OCI-LY3 (cell line): ENCODE data around the gene GOSR2.

Source experiments
- EZH2phosphoT487 ChIP-seq: fragments of 200-600 bp; shearing (Covaris generic); IDR thresholded peaks from 2 replicates; pipeline ENCODE4 v1.6.1; 2018; ENCODE audit warnings: antibody characterized with exemption, mixed run types, low read depth
- TF ChIP-seq, protein P1 (sequence below): fragments of 200-600, 300-600 bp; sonication (generic); IDR thresholded peaks from 2 replicates; pipeline ENCODE4 v1.5.1; 2014; ENCODE audit warnings: antibody characterized with exemption, low read length, low read depth

DNA sequence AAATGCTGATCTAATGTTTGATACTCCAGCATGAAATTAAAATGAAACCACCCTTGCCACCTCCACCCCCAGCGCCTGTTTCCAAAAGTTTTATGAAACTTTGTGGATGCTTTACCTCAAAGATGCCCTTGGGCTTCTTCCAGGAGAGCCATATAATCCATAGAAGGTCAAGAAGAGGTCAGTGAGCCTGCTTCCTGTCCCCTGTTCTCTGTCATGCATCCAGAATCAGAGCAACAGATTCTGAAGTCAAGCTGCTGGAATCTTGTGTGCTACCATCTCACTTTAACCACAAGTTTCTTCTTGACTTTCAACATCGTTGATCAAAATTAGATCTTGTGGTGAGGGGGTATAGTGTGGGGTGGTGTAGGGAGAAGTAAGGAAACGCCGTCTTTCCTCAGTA is 8.6 kb downstream of the GOSR2 start:
- TF ChIP-seq, protein P1, sequence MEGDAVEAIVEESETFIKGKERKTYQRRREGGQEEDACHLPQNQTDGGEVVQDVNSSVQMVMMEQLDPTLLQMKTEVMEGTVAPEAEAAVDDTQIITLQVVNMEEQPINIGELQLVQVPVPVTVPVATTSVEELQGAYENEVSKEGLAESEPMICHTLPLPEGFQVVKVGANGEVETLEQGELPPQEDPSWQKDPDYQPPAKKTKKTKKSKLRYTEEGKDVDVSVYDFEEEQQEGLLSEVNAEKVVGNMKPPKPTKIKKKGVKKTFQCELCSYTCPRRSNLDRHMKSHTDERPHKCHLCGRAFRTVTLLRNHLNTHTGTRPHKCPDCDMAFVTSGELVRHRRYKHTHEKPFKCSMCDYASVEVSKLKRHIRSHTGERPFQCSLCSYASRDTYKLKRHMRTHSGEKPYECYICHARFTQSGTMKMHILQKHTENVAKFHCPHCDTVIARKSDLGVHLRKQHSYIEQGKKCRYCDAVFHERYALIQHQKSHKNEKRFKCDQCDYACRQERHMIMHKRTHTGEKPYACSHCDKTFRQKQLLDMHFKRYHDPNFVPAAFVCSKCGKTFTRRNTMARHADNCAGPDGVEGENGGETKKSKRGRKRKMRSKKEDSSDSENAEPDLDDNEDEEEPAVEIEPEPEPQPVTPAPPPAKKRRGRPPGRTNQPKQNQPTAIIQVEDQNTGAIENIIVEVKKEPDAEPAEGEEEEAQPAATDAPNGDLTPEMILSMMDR: no peak
- TF ChIP-seq EZH2phosphoT487: no peak
